HepG2 (cell line): ENCODE data around the gene SMIM28. TPM values are rescaled to one million over a fixed set of nuclear protein-coding genes. Genes with fewer than 3 reads are reported as not detected.
"Not testable (repeated sequence)": the region's sequence is repeated elsewhere in the genome, so short reads cannot be mapped to it uniquely, and the experiment has no call there.

Experiments used
- ATAC-seq: fragments of 200-7000 bp; cut with Tn5 transposase; 3 replicates; pipeline ENCODE4 v1.9.1; 2020; ENCODE audit warnings: mild to moderate bottlenecking, moderate library complexity
- BruUV-seq: library from RNA; stranded (reverse); fragments of 400-500 nt; replicated peaks from 2 replicates; lab custom pipeline; 2021; lab: Mats Ljungman, UMichigan
- CTCF ChIA-PET: fragments of 300-600 bp; formaldehyde crosslinking; extraction: SDS; loops from one replicate; lab custom pipeline; 2021; ENCODE audit warnings: low total read pairs, inconsistent platforms, low intra/inter-chr PET ratio; lab: Yijun Ruan, JAX
- POLR2A ChIA-PET: fragments of 350-600 bp; sonication (Branson Sonifier 250); formaldehyde crosslinking; loops from one replicate; lab custom pipeline; 2020; ENCODE audit warnings: antibody characterized with exemption, inconsistent platforms; lab: Yijun Ruan, JAX
- DNase-seq: peaks from one replicate; pipeline ENCODE4 v3.0.0-alpha.2; 2015; ENCODE audit warnings: low spot score
- FAIRE-seq: peaks from 3 replicates; lab custom pipeline; 2011; peaks lifted over from hg19 to GRCh38; lab: Jason Lieb, UNC
- H2AFZ ChIP-seq: one replicate; pipeline ENCODE4 v1.6.1; 2011; ENCODE audit warnings: low read length, inconsistent platforms
- H3K27ac ChIP-seq: fragments of 300-600 bp; 3 replicates; pipeline ENCODE4 v1.8.0; 2011; ENCODE audit warnings: mixed run types, mild to moderate bottlenecking, mixed read lengths, low read length, inconsistent platforms; ENCODE audit not compliant: insufficient read depth; ENCODE audit errors: extremely low read length
- H3K27me3 ChIP-seq, 2 experiments: fragments of 200-600 bp in 1 of 2; 2 replicates in 1 of 2; 3 replicates in 1 of 2; pipeline versions ENCODE4 v1.6.0 to v1.8.0; 2011; ENCODE audit warnings: low read length in 2 of 2, mild to moderate bottlenecking in 2 of 2, moderate library complexity in 2 of 2, inconsistent platforms in 1 of 2; ENCODE audit not compliant: insufficient read depth in 2 of 2, control insufficient read depth in 1 of 2
- H3K36me3 ChIP-seq, 2 experiments: fragments of 200-600 bp in 1 of 2; replicated peaks in 1 of 2; 2 replicates in 1 of 2; 3 replicates in 1 of 2; pipeline versions ENCODE4 v1.5.1 to v1.8.0; 2011; ENCODE audit warnings: low read length in 2 of 2, inconsistent platforms in 1 of 2; ENCODE audit not compliant: insufficient read depth in 2 of 2, control insufficient read depth in 1 of 2
- H3K4me1 ChIP-seq: 2 replicates; pipeline ENCODE4 v1.5.1; 2012; ENCODE audit warnings: low read length, inconsistent platforms; ENCODE audit not compliant: insufficient read depth
- H3K4me2 ChIP-seq: 2 replicates; pipeline ENCODE4 v1.6.0; 2011; ENCODE audit warnings: low read depth, low read length, inconsistent platforms
- H3K4me3 ChIP-seq, 3 experiments: fragments of 200-600 bp in 1 of 3; sonication (generic), shearing (Covaris generic) in 1 of 3; replicated peaks in 1 of 3; 2 replicates each; pipeline ENCODE4 v1.5.1; 2011 to 2016; ENCODE audit warnings: low read length in 3 of 3, inconsistent platforms in 2 of 3, low read depth in 2 of 3, mild to moderate bottlenecking in 2 of 3, control low read depth in 1 of 3, mixed read lengths in 1 of 3; ENCODE audit not compliant: insufficient read depth in 1 of 3
- H3K79me2 ChIP-seq: one replicate; pipeline ENCODE4 v1.6.1; 2011; ENCODE audit warnings: low read length, inconsistent platforms; ENCODE audit not compliant: insufficient read depth
- H3K9ac ChIP-seq: 2 replicates; pipeline ENCODE4 v1.6.0; 2011; ENCODE audit warnings: mild to moderate bottlenecking, low read depth, low read length, inconsistent platforms; ENCODE audit not compliant: insufficient read depth
- H3K9me3 ChIP-seq: 2 replicates; pipeline ENCODE4 v1.5.1; 2012; ENCODE audit warnings: mild to moderate bottlenecking, low read length
- H4K20me1 ChIP-seq: 2 replicates; pipeline ENCODE4 v1.6.0; 2011; ENCODE audit warnings: inconsistent platforms, mild to moderate bottlenecking, low read length, moderate library complexity; ENCODE audit not compliant: insufficient read depth
- MAFF ChIP-seq: IDR thresholded peaks from 2 replicates; pipeline ENCODE4 v1.6.1; 2011; ENCODE audit warnings: low read depth, low read length, improper control_type of control experiment
- MAFK ChIP-seq, 2 experiments: IDR thresholded peaks in 1 of 2; conservative IDR thresholded peaks in 1 of 2; 2 replicates each; pipeline ENCODE4 v1.6.1; 2011; ENCODE audit warnings: improper control_type of control experiment in 2 of 2, low read length in 2 of 2
- NFE2L2 ChIP-seq: fragments of 150-350 bp; IDR thresholded peaks from 2 replicates; pipeline ENCODE4 v1.6.1; 2014; ENCODE audit warnings: low read length
- NFIB ChIP-seq: sonication (generic); formaldehyde crosslinking; IDR thresholded peaks from 2 replicates; pipeline ENCODE4 v1.9.0; 2021; ENCODE audit warnings: missing genetic modification reagents, mild to moderate bottlenecking, borderline replicate concordance
- ZNF280D ChIP-seq: sonication (generic); formaldehyde crosslinking; IDR thresholded peaks from 2 replicates; pipeline ENCODE4 v1.5.1; 2020; ENCODE audit warnings: mild to moderate bottlenecking, missing genetic modification reagents
- WGBS: methylation state at CpG from one replicate; pipeline ENCODE4 v1.1.6; 2017; ENCODE audit warnings: low lambda C conversion rate; 5-methylcytosine and 5-hydroxymethylcytosine counted together
- in situ Hi-C: cut with HindIII; loops from 2 replicates; pipeline ENCODE4 v1.10.0; 2017; ENCODE audit warnings: low pct_unique_long_range_greater_than_20kb; ENCODE audit not compliant: extremely low pct_ligation_motif_present
- intact Hi-C: fragments of 100-400 bp; cut with micrococcal nuclease; formaldehyde crosslinking; loops from one replicate; pipeline ENCODE4 v1.10.0; 2022; ENCODE audit not compliant: unreplicated experiment
- polyA plus RNA-seq, 8 experiments: library from polyadenylated mRNA; depleted of rRNA in 3 of 8; stranded (reverse) in 7 of 8; unstranded in 1 of 8; fragments of >200 nt; fragmentation: Illumina TruSeq in 4 of 8; extraction: Trizol in 4 of 8; gene quantifications; 2 replicates each; pipeline versions ENCODE4 v1.2.1 to v1.2.3, GENCODE V29; 2011 to 2016; ENCODE audit warnings: low read depth in 4 of 8, missing spikeins in 1 of 8, mixed read lengths in 1 of 8; ENCODE audit not compliant: insufficient read depth in 1 of 8
- total RNA-seq, 5 experiments: library from RNA; depleted of rRNA; stranded (reverse); fragments of >200 nt; fragmentation: Illumina TruSeq; extraction: Trizol; gene quantifications; 2 replicates each; pipeline ENCODE4 v1.2.3, GENCODE V29; 2016; ENCODE audit warnings: low read depth in 1 of 5
- TF ChIP-seq, protein P1 (sequence below): sonication (generic); formaldehyde crosslinking; IDR thresholded peaks from 2 replicates; pipeline ENCODE4 v1.4.0; 2020; ENCODE audit warnings: missing genetic modification reagents, borderline replicate concordance

The SMIM28 gene
- total and polyA plus RNA-seq, 2 of the 13 experiments (the other 11 are each of a cell fraction or from before 2014, with no cell fraction given) = not detected

DNA sequence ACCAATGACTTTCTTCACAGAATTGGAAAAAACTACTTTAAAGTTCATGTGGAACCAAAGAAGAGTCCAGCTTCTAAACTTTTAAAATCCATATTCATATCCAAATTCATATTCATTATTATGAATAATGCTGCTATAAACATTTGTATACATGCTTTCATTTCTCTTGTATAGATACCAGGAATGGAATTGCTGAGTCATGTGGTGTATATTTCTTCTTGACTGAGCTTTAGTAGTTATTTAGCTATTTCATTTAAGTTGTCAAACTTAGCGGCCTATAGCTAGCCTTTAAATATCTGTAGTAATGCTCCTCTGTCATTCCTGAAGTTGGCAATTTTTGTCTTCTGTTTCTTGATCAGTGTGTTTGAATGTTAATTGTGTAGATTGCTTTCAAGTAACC is 19.8 kb upstream of the SMIM28 start:
- WGBS = 69% methylated on average over 1 of the region's 1 CpG
- Histone ChIP-seq H2AFZ (no peak overlapping the region), H4K20me1 (no peaks in the 10 kb centered on the region), H3K4me2 (no peak overlapping the region), H3K79me2 (no peaks in the 10 kb centered on the region), H3K4me3 (no peak overlapping the region), H3K27me3 (peaks cover 0 to 7% of the 10 kb centered on the region in 2 experiments; a peak in 3 of 5 replicates), H3K27ac (no peak overlapping the region), H3K9ac (no peak overlapping the region), H3K9me3 (no peaks in the 10 kb centered on the region), H3K36me3 (no peaks in the 10 kb centered on the region), H3K4me1 (no peaks in the 10 kb centered on the region)
- TF ChIP-seq ZNF280D (no peak), NFE2L2 (peak; percentile 85), NFIB (no peak), MAFK (conservative IDR thresholded peaks at IDR 0.05 in 1 of 2, IDR thresholded peaks at IDR 0.05 in 1 of 2; ENCODE audit: low read length in 2 of 2) (peak; percentile 33 to 65; a peak in 3 of 4 replicates), MAFF (0 out of 2 replicates have a peak, but pooled peaks have one; percentile 38)
- TF ChIP-seq, protein P1, sequence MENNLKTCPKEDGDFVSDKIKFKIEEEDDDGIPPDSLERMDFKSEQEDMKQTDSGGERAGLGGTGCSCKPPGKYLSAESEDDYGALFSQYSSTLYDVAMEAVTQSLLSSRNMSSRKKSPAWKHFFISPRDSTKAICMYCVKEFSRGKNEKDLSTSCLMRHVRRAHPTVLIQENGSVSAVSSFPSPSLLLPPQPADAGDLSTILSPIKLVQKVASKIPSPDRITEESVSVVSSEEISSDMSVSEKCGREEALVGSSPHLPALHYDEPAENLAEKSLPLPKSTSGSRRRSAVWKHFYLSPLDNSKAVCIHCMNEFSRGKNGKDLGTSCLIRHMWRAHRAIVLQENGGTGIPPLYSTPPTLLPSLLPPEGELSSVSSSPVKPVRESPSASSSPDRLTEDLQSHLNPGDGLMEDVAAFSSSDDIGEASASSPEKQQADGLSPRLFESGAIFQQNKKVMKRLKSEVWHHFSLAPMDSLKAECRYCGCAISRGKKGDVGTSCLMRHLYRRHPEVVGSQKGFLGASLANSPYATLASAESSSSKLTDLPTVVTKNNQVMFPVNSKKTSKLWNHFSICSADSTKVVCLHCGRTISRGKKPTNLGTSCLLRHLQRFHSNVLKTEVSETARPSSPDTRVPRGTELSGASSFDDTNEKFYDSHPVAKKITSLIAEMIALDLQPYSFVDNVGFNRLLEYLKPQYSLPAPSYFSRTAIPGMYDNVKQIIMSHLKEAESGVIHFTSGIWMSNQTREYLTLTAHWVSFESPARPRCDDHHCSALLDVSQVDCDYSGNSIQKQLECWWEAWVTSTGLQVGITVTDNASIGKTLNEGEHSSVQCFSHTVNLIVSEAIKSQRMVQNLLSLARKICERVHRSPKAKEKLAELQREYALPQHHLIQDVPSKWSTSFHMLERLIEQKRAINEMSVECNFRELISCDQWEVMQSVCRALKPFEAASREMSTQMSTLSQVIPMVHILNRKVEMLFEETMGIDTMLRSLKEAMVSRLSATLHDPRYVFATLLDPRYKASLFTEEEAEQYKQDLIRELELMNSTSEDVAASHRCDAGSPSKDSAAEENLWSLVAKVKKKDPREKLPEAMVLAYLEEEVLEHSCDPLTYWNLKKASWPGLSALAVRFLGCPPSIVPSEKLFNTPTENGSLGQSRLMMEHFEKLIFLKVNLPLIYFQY (CRISPR knock-in tag) = no peak
- in situ Hi-C loops = no loop called here
- BruUV-seq = no TSS peak
- ATAC-seq (no peak), FAIRE-seq (no peak), DNase-seq (no peak)
- intact Hi-C loops = no loop called here
- POLR2A ChIA-PET = no interaction called here
- CTCF ChIA-PET = no interaction called here

DNA sequence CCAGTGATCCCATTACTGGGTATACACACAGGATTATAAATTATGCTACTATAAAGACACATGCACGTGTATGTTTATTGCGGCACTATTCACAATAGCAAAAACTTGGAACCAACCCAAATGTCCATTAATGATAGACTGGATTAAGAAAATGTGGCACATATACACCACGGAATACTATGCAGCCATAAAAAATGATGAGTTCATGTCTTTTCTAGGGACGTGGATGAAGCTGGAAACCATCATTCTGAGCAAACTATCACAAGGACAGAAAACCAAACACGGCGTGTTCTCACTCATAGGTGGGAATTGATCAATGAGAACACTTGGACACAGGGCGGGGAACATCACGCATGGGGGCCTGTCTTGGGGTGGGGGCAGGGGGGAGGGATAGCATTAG is 9.0 kb upstream of the SMIM28 start:
- H3K4me3 ChIP-seq, FAIRE-seq, ATAC-seq, H2AFZ ChIP-seq, H3K9ac ChIP-seq, in situ Hi-C loops, H3K79me2 ChIP-seq, BruUV-seq, H3K4me2 ChIP-seq, POLR2A ChIA-PET, H3K27me3 ChIP-seq, DNase-seq, H3K27ac ChIP-seq, H3K36me3 ChIP-seq, H3K9me3 ChIP-seq, intact Hi-C loops, CTCF ChIA-PET, H4K20me1 ChIP-seq: not testable (repeated sequence)
- peaks cover 12% of the 10 kb centered on the region for H3K4me1 ChIP-seq
- WGBS = 71% methylated on average over 8 of the region's 8 CpGs
